CD4-positive, alpha-beta T cell (primary cell): ENCODE measurements around the gene TRIM40. TPM values are rescaled to one million over a fixed set of nuclear protein-coding genes. Genes with fewer than 3 reads are reported as not detected.

Experiments
- ATAC-seq: fragments of 200-7000 bp; cut with Tn5 transposase; one replicate; pipeline ENCODE4 v1.10.0; 2022; ENCODE audit warnings: mild to moderate bottlenecking; ENCODE audit not compliant: poor library complexity
- CTCF ChIA-PET: fragments of 350-600 bp; sonication (Branson Sonifier 250); formaldehyde crosslinking; loops from one replicate; lab custom pipeline; 2021; ENCODE audit warnings: antibody characterized with exemption, inconsistent platforms; lab: Charles Lee
- POLR2A ChIA-PET: fragments of 350-600 bp; sonication (Branson Sonifier 250); formaldehyde crosslinking; loops from one replicate; lab custom pipeline; 2021; ENCODE audit warnings: antibody characterized with exemption, inconsistent platforms; lab: Charles Lee
- DNase-seq, 14 experiments: peaks; one replicate each; pipeline ENCODE4 v3.0.0-alpha.2; 2013 to 2020; ENCODE audit warnings: mixed read lengths in 2 of 14
- H3K27ac ChIP-seq, 2 donors: one replicate each; pipeline versions ENCODE4 v1.5.1 to v1.7.0; 2013; ENCODE audit warnings: low read length in 2 of 2, low read depth in 1 of 2, mild to moderate bottlenecking in 1 of 2
- H3K27me3 ChIP-seq, 2 experiments: 1 replicate in 1 of 2; 2 replicates in 1 of 2; pipeline versions ENCODE4 v1.6.1 to v1.7.0; 2013; ENCODE audit warnings: low read length in 2 of 2, control low read depth in 1 of 2, mild to moderate bottlenecking in 1 of 2, moderate library complexity in 1 of 2; ENCODE audit not compliant: insufficient read depth in 2 of 2, control insufficient read depth in 1 of 2
- H3K36me3 ChIP-seq: one replicate; pipeline ENCODE4 v1.6.1; 2013; ENCODE audit warnings: low read length, control low read depth; ENCODE audit not compliant: insufficient read depth
- H3K4me1 ChIP-seq: one replicate; pipeline ENCODE4 v1.6.1; 2013; ENCODE audit warnings: low read length, control low read depth; ENCODE audit not compliant: insufficient read depth
- H3K4me3 ChIP-seq: one replicate; pipeline ENCODE4 v1.5.1; 2013; ENCODE audit warnings: mild to moderate bottlenecking, low read length, moderate library complexity
- H3K9me3 ChIP-seq, 2 experiments: 1 replicate in 1 of 2; 2 replicates in 1 of 2; pipeline versions ENCODE4 v1.6.1 to v1.7.0; 2013; ENCODE audit warnings: low read length in 2 of 2, mild to moderate bottlenecking in 2 of 2, control low read depth in 1 of 2, moderate library complexity in 1 of 2; ENCODE audit not compliant: control insufficient read depth in 1 of 2, insufficient read depth in 1 of 2
- H3K27ac Mint-ChIP-seq: one replicate; pipeline ENCODE4 v1.8.0; 2020; ENCODE audit warnings: mixed read lengths
- H3K27me3 Mint-ChIP-seq: one replicate; pipeline ENCODE4 v1.8.0; 2021; ENCODE audit warnings: mixed read lengths
- H3K36me3 Mint-ChIP-seq: one replicate; pipeline ENCODE4 v1.8.0; 2021; ENCODE audit warnings: low read depth, mixed read lengths
- H3K4me1 Mint-ChIP-seq: one replicate; pipeline ENCODE4 v1.8.0; 2021; ENCODE audit warnings: low read depth, mixed read lengths
- H3K4me3 Mint-ChIP-seq: one replicate; pipeline ENCODE4 v1.8.0; 2020; ENCODE audit warnings: mild to moderate bottlenecking, mixed read lengths
- H3K9me3 Mint-ChIP-seq: one replicate; pipeline ENCODE4 v1.8.0; 2020; ENCODE audit warnings: mixed read lengths
- intact Hi-C, 2 experiments: fragments of 100-400 bp; cut with DNase I in 1 of 2; cut with micrococcal nuclease in 1 of 2; formaldehyde crosslinking; loops; one replicate each; pipeline versions ENCODE4 v1.15.1 to v1.9.0; 2023 to 2025; cut with DNase I, micrococcal nuclease
- total RNA-seq, 174 experiments: library from RNA in 2 of 174; stranded (reverse) in 2 of 174; gene quantifications; one replicate each; pipeline ENCODE4 v1.2.3 and lab custom pipeline; 2021 to 2026
- TF ChIP-seq, protein P1 (sequence below): fragments of 200-600 bp; IDR thresholded peaks from one replicate; pipeline ENCODE4 v1.8.0; 2022; ENCODE audit warnings: antibody characterized with exemption, mild to moderate bottlenecking

TRIM40 gene
- total RNA-seq, 2 experiments from 2014 or later: not detected

DNA sequence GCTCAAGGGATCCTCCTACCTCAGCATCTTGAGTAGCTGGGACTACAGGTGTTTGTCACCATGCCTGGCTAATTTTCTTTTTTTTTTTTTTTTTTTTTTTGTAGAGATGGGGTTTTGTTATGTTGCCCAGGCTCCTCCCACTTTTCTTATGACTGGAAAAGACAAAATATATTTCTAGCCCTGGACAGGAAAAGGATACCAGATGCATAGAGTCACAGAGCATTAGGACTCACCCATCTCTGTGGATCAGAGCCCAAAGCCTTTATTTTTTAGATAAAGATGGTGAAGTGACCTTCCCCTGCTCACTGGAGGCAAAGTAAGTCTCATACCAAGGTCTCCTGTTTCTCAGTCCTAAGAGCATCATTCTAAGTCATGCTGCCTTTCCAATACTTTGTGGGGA is 21.6 kb downstream of the TRIM40 start:
- Histone ChIP-seq H3K9me3 (no peaks in the 10 kb centered on the region), H3K27me3 (peaks cover 10 to 18% of the 10 kb centered on the region in 2 experiments), H3K27ac (no peak overlapping the region), H3K4me3 (no peak overlapping the region), H3K4me1 (no peaks in the 10 kb centered on the region), H3K36me3 (no peaks in the 10 kb centered on the region)
- intact Hi-C loops: no loop called here
- Mint-ChIP-seq H3K4me1 (peaks cover 4% of the 10 kb centered on the region), H3K27ac (no peak overlapping the region), H3K36me3 (no peaks in the 10 kb centered on the region), H3K4me3 (no peak overlapping the region), H3K9me3 (no peaks in the 10 kb centered on the region), H3K27me3 (peaks cover 39% of the 10 kb centered on the region)
- CTCF ChIA-PET: interaction anchor here (0.7 kb wide), 1 partner anchor 24 kb away, joined by 3 read pairs; no protein-coding TSS in a partner anchor
- TF ChIP-seq, protein P1, sequence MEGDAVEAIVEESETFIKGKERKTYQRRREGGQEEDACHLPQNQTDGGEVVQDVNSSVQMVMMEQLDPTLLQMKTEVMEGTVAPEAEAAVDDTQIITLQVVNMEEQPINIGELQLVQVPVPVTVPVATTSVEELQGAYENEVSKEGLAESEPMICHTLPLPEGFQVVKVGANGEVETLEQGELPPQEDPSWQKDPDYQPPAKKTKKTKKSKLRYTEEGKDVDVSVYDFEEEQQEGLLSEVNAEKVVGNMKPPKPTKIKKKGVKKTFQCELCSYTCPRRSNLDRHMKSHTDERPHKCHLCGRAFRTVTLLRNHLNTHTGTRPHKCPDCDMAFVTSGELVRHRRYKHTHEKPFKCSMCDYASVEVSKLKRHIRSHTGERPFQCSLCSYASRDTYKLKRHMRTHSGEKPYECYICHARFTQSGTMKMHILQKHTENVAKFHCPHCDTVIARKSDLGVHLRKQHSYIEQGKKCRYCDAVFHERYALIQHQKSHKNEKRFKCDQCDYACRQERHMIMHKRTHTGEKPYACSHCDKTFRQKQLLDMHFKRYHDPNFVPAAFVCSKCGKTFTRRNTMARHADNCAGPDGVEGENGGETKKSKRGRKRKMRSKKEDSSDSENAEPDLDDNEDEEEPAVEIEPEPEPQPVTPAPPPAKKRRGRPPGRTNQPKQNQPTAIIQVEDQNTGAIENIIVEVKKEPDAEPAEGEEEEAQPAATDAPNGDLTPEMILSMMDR: no peak
- ATAC-seq: no peak
- no peak for DNase-seq
- POLR2A ChIA-PET: no interaction called here

DNA sequence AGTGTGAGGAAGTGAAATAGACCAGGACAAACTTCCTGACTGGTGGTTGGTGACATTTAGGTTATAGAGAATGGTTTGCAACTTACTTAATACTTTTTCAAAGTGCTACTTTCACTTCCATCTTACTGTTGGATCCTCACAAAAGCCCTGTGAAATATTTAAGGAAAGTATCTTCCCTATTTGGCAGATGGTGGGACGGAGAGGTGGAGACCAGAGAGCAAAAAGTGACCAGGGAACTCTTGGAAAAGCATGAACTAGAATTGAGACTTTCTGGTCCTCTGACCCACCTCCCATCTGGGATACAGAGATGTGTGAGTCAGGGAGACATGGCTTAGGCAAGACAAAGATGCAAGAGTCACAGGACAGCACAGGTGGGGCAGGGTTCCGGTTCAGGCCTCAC is 22.1 kb downstream of the TRIM40 start:
- ChIA-PET CTCF (no interaction called here), POLR2A (no interaction called here)
- DNase-seq (no peak), ATAC-seq (no peak)
- Mint-ChIP-seq H3K27me3 (peaks cover 36% of the 10 kb centered on the region), H3K9me3 (no peaks in the 10 kb centered on the region), H3K36me3 (no peaks in the 10 kb centered on the region), H3K4me1 (peaks cover 4% of the 10 kb centered on the region), H3K27ac (no peak overlapping the region), H3K4me3 (no peak overlapping the region)
- Histone ChIP-seq H3K4me3 (no peak overlapping the region), H3K27me3 (peaks cover 10 to 16% of the 10 kb centered on the region in 2 experiments), H3K36me3 (no peaks in the 10 kb centered on the region), H3K27ac (no peak overlapping the region), H3K9me3 (no peaks in the 10 kb centered on the region), H3K4me1 (peaks cover 3% of the 10 kb centered on the region)
- TF ChIP-seq, protein P1: no peak
- intact Hi-C loops: no loop called here

DNA sequence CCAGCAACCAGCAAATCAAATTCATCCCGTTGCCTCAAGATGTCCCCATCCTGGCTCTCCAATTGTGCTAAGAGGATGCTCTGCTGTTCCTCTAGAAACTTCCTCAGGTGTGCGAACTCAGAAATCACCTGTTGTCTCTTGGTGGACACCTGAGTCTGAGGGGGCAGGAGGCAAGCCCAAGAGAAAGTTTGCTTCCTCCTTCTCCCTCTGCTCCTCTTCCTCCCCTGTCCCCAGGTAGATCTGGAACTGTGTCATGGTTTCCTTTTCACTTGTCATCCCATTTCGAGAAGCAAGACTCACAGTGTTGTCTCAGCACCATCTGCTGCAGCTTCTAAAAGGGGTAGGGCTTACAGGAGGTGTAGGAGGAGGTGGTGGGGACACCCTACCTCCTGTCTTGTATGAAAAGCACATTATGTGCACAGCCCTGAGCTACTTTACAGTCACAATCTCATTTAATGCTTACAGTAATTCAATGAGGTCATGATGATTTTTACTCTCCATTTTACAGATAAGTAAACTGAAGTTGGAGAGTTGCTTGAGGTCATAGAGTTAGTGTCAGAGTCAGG is 22.6 kb downstream of the TRIM40 start:
- Mint-ChIP-seq H3K27me3 (peaks cover 36% of the 10 kb centered on the region), H3K4me1 (peaks cover 4% of the 10 kb centered on the region), H3K9me3 (no peaks in the 10 kb centered on the region), H3K4me3 (no peak overlapping the region), H3K36me3 (no peaks in the 10 kb centered on the region), H3K27ac (no peak overlapping the region)
- POLR2A ChIA-PET: no interaction called here
- intact Hi-C loops: no loop called here
- DNase-seq (no peak), ATAC-seq (no peak)
- TF ChIP-seq, protein P1: no peak
- H3K27ac ChIP-seq: no peak overlapping the region
- no peaks in the 10 kb centered on the region for H3K9me3 ChIP-seq
- peaks cover 8% of the 10 kb centered on the region for H3K4me1 ChIP-seq
- peaks cover 10% of the 10 kb centered on the region in 2 experiments for H3K27me3 ChIP-seq
- CTCF ChIA-PET: no interaction called here
- no peaks in the 10 kb centered on the region for H3K36me3 ChIP-seq
- H3K4me3 ChIP-seq: no peak overlapping the region
